Erythroblast (primary cell): ENCODE results near the gene GAGE10.

Experiments
- GATA1 ChIP-seq: IDR thresholded peaks from 2 replicates; pipeline ENCODE4 v1.6.1; 2011; ENCODE audit warnings: low read depth, mild to moderate bottlenecking, control low read depth, low read length, moderate library complexity
- POLR2A ChIP-seq: IDR thresholded peaks from 2 replicates; pipeline ENCODE4 v1.6.1; 2011; ENCODE audit warnings: mild to moderate bottlenecking, low read length

- TF ChIP-seq POLR2A: no peak
- no peak for TF ChIP-seq GATA1
Measured at GRCh38 chrX:49284212-49284611, 19.2 kb upstream of the GAGE10 start.
